HepG2 (cell line): Measurements from ENCODE around the gene AGBL3. TPM values are rescaled to one million over a fixed set of nuclear protein-coding genes. Genes with fewer than 3 reads are reported as not detected.

Experiments
- BORCS8-MEF2B ChIP-seq: sonication (generic); formaldehyde crosslinking; IDR thresholded peaks from 2 replicates; pipeline ENCODE4 v1.8.0; 2022; ENCODE audit warnings: mild to moderate bottlenecking, missing genetic modification reagents
- EP300 ChIP-seq, 3 experiments: sonication (generic) in 1 of 3; formaldehyde crosslinking in 1 of 3; IDR thresholded peaks; 2 replicates each; pipeline versions ENCODE4 v1.5.1 to v1.6.1; 2011 to 2020; ENCODE audit warnings: low read depth in 2 of 3, low read length in 2 of 3, borderline replicate concordance in 1 of 3, improper control_type of control experiment in 1 of 3, mild to moderate bottlenecking in 1 of 3, missing genetic modification reagents in 1 of 3, moderate library complexity in 1 of 3
- FOSL1 ChIP-seq: sonication (generic); formaldehyde crosslinking; IDR thresholded peaks from 2 replicates; pipeline ENCODE4 v1.9.0; 2021; ENCODE audit warnings: missing genetic modification reagents, borderline replicate concordance
- IRF2 ChIP-seq: IDR thresholded peaks from 2 replicates; pipeline ENCODE4 v1.6.1; 2018; ENCODE audit warnings: missing genetic modification reagents, missing compliant biosample characterization
- JUND ChIP-seq: sonication (generic); formaldehyde crosslinking; IDR thresholded peaks from 2 replicates; pipeline ENCODE4 v1.8.0; 2022; ENCODE audit warnings: mild to moderate bottlenecking, missing genetic modification reagents
- KAT7 ChIP-seq: IDR thresholded peaks from 2 replicates; pipeline ENCODE4 v1.6.1; 2018; ENCODE audit warnings: borderline replicate concordance, missing compliant biosample characterization
- MBD4 ChIP-seq: IDR thresholded peaks from 2 replicates; pipeline ENCODE4 v1.6.1; 2012; ENCODE audit warnings: low read length, inconsistent platforms, borderline replicate concordance
- MEIS2 ChIP-seq: sonication (generic); formaldehyde crosslinking; IDR thresholded peaks from 2 replicates; pipeline ENCODE4 v1.9.0; 2021; ENCODE audit warnings: mild to moderate bottlenecking, missing genetic modification reagents
- SOX6 ChIP-seq, 2 experiments: fragments of 450-650 bp in 1 of 2; sonication (generic) in 1 of 2; formaldehyde crosslinking in 1 of 2; IDR thresholded peaks; 2 replicates each; pipeline versions ENCODE4 v1.4.0 to v1.6.1; 2017 to 2020; ENCODE audit warnings: antibody characterized with exemption in 1 of 2, mild to moderate bottlenecking in 1 of 2, missing genetic modification reagents in 1 of 2
- SP2 ChIP-seq: sonication (generic); formaldehyde crosslinking; IDR thresholded peaks from 2 replicates; pipeline ENCODE4 v1.5.1; 2020; ENCODE audit warnings: mild to moderate bottlenecking, missing genetic modification reagents
- XBP1 ChIP-seq: sonication (generic); formaldehyde crosslinking; IDR thresholded peaks from 2 replicates; pipeline ENCODE4 v1.5.0; 2020; ENCODE audit warnings: missing genetic modification reagents
- ZFP36L2 ChIP-seq: sonication (generic); formaldehyde crosslinking; IDR thresholded peaks from 2 replicates; pipeline ENCODE4 v1.4.0; 2020; ENCODE audit warnings: missing genetic modification reagents
- ZNF326 ChIP-seq: sonication (generic); formaldehyde crosslinking; IDR thresholded peaks from 2 replicates; pipeline ENCODE4 v1.4.0; 2020; ENCODE audit warnings: missing genetic modification reagents, borderline replicate concordance
- ZNF773 ChIP-seq: sonication (generic); formaldehyde crosslinking; IDR thresholded peaks from 2 replicates; pipeline ENCODE4 v1.4.0; 2020; ENCODE audit warnings: missing genetic modification reagents, borderline replicate concordance
- polyA plus RNA-seq, 8 experiments: library from polyadenylated mRNA; depleted of rRNA in 3 of 8; stranded (reverse) in 7 of 8; unstranded in 1 of 8; fragments of >200 nt; fragmentation: Illumina TruSeq in 4 of 8; extraction: Trizol in 4 of 8; gene quantifications; 2 replicates each; pipeline versions ENCODE4 v1.2.1 to v1.2.3, GENCODE V29; 2011 to 2016; ENCODE audit warnings: low read depth in 4 of 8, missing spikeins in 1 of 8, mixed read lengths in 1 of 8; ENCODE audit not compliant: insufficient read depth in 1 of 8
- total RNA-seq, 5 experiments: library from RNA; depleted of rRNA; stranded (reverse); fragments of >200 nt; fragmentation: Illumina TruSeq; extraction: Trizol; gene quantifications; 2 replicates each; pipeline ENCODE4 v1.2.3, GENCODE V29; 2016; ENCODE audit warnings: low read depth in 1 of 5
- TF ChIP-seq, protein P1 (sequence below): IDR thresholded peaks from 2 replicates; pipeline ENCODE4 v1.6.1; 2016; ENCODE audit warnings: low read depth
- TF ChIP-seq, protein P2 (sequence below): sonication (generic); formaldehyde crosslinking; conservative IDR thresholded peaks from 2 replicates; pipeline ENCODE4 v1.4.0; 2020; ENCODE audit warnings: missing genetic modification reagents
- TF ChIP-seq, protein P3 (sequence below): sonication (generic); formaldehyde crosslinking; IDR thresholded peaks from 2 replicates; pipeline ENCODE4 v1.9.0; 2021; ENCODE audit warnings: missing genetic modification reagents, mild to moderate bottlenecking, borderline replicate concordance
- TF ChIP-seq, protein P4 (sequence below): sonication (generic); formaldehyde crosslinking; IDR thresholded peaks from 2 replicates; pipeline ENCODE4 v1.5.1; 2020; ENCODE audit warnings: mild to moderate bottlenecking, missing genetic modification reagents, borderline replicate concordance
- TF ChIP-seq, protein P5 (sequence below): sonication (generic); formaldehyde crosslinking; IDR thresholded peaks from 2 replicates; pipeline ENCODE4 v1.4.0; 2020; ENCODE audit warnings: missing genetic modification reagents, mild to moderate bottlenecking, borderline replicate concordance

The AGBL3 gene
- total and polyA plus RNA-seq, 2 of the 13 experiments (the other 11 are each of a cell fraction or from before 2014, with no cell fraction given) = 2.2 to 7.2 TPM

DNA sequence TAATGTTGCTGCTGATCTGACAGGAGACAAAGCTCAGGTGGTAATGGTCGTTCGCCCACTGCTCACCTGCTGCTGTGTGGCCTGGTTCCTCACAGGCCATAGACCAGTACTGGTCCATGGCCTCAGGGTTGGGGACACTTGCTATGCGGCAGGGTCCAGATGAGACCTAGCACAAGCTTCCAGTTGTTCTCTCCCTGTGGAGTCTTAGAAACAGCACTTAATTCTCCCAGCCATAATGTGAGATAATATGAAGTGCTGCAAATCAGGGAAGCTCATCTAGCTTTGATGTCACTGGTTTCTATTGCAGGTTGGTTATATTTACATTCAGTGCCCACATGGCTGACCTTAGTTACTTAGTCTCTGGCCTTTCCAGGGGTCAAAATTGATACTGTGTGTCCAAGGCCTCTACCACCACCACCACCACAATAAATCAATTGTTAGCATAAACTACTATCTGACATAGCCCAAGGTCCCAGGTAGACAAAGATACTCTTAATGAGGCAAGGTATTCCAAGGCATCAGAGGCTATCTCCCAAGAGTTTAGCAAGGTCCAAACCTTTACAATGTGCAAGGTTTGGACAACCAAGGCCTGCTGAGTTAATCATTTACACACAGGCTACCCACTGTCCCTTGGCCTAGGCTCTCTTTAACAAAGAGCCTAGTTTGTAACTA, 11.0 kb downstream of the AGBL3 start (continued):
- TF ChIP-seq, protein P1, sequence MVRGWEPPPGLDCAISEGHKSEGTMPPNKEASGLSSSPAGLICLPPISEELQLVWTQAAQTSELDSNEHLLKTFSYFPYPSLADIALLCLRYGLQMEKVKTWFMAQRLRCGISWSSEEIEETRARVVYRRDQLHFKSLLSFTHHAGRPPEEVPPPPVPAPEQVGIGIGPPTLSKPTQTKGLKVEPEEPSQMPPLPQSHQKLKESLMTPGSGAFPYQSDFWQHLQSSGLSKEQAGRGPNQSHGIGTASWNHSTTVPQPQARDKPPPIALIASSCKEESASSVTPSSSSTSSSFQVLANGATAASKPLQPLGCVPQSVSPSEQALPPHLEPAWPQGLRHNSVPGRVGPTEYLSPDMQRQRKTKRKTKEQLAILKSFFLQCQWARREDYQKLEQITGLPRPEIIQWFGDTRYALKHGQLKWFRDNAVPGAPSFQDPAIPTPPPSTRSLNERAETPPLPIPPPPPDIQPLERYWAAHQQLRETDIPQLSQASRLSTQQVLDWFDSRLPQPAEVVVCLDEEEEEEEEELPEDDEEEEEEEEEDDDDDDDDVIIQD (CRISPR knock-in tag) = peak; percentile 77; the same call in 1 of the 2 replicates
- TF ChIP-seq, protein P2, sequence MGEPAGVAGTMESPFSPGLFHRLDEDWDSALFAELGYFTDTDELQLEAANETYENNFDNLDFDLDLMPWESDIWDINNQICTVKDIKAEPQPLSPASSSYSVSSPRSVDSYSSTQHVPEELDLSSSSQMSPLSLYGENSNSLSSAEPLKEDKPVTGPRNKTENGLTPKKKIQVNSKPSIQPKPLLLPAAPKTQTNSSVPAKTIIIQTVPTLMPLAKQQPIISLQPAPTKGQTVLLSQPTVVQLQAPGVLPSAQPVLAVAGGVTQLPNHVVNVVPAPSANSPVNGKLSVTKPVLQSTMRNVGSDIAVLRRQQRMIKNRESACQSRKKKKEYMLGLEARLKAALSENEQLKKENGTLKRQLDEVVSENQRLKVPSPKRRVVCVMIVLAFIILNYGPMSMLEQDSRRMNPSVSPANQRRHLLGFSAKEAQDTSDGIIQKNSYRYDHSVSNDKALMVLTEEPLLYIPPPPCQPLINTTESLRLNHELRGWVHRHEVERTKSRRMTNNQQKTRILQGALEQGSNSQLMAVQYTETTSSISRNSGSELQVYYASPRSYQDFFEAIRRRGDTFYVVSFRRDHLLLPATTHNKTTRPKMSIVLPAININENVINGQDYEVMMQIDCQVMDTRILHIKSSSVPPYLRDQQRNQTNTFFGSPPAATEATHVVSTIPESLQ = no peak
- 0 out of 2 replicates have a peak, but pooled peaks have one; percentile 56 for TF ChIP-seq KAT7 (CRISPR knock-in tag)
- no peak for TF ChIP-seq ZFP36L2 (CRISPR knock-in tag)
- TF ChIP-seq, protein P3, sequence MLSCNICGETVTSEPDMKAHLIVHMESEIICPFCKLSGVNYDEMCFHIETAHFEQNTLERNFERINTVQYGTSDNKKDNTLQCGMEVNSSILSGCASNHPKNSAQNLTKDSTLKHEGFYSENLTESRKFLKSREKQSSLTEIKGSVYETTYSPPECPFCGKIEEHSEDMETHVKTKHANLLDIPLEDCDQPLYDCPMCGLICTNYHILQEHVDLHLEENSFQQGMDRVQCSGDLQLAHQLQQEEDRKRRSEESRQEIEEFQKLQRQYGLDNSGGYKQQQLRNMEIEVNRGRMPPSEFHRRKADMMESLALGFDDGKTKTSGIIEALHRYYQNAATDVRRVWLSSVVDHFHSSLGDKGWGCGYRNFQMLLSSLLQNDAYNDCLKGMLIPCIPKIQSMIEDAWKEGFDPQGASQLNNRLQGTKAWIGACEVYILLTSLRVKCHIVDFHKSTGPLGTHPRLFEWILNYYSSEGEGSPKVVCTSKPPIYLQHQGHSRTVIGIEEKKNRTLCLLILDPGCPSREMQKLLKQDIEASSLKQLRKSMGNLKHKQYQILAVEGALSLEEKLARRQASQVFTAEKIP (CRISPR knock-in tag) = no peak
- TF ChIP-seq ZNF326 (CRISPR knock-in tag) = no peak
- TF ChIP-seq BORCS8-MEF2B = 0 out of 2 replicates have a peak, but pooled peaks have one; percentile 53
- TF ChIP-seq SOX6 (IDR thresholded peaks at IDR 0.05) = no peak
- peak; percentile 99 for TF ChIP-seq SOX6 (CRISPR knock-in tag; IDR thresholded peaks at IDR 0.05)
- TF ChIP-seq IRF2 (CRISPR knock-in tag) = peak; percentile 71; the same call in 1 of the 2 replicates
- no peak for TF ChIP-seq XBP1 (CRISPR knock-in tag)
- TF ChIP-seq ZNF773 (CRISPR knock-in tag) = no peak
- TF ChIP-seq EP300 (IDR thresholded peaks at IDR 0.05; ENCODE audit: low read depth in 2 of 2, low read length in 2 of 2) = peak; percentile 87 to 97; a peak in 3 of 4 replicates
- peak; percentile 89 for TF ChIP-seq EP300 (CRISPR knock-in tag; IDR thresholded peaks at IDR 0.05; ENCODE audit: borderline replicate concordance)
- TF ChIP-seq MBD4 = no peak
- TF ChIP-seq JUND = no peak
- TF ChIP-seq SP2 (CRISPR knock-in tag) = no peak
- TF ChIP-seq, protein P4, sequence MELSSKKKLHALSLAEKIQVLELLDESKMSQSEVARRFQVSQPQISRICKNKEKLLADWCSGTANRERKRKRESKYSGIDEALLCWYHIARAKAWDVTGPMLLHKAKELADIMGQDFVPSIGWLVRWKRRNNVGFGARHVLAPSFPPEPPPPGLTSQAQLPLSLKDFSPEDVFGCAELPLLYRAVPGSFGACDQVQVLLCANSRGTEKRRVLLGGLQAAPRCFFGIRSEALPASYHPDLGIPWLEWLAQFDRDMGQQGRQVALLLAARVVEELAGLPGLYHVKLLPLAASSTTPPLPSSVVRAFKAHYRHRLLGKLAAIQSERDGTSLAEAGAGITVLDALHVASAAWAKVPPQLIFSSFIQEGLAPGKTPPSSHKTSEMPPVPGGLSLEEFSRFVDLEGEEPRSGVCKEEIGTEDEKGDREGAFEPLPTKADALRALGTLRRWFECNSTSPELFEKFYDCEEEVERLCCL = no peak
- TF ChIP-seq MEIS2 = 0 out of 2 replicates have a peak, but pooled peaks have one; percentile 45
- TF ChIP-seq, protein P5, sequence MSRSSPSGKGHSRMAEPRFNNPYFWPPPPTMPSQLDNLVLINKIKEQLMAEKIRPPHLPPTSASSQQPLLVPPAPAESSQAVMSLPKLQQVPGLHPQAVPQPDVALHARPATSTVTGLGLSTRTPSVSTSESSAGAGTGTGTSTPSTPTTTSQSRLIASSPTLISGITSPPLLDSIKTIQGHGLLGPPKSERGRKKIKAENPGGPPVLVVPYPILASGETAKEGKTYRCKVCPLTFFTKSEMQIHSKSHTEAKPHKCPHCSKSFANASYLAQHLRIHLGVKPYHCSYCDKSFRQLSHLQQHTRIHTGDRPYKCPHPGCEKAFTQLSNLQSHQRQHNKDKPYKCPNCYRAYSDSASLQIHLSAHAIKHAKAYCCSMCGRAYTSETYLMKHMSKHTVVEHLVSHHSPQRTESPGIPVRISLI (CRISPR knock-in tag) = peak; percentile 21; the same call in 1 of the 2 replicates
- TF ChIP-seq FOSL1 (CRISPR knock-in tag) = no peak
